GM12891 (cell line): ENCODE measurements around the gene ARID4B.

ENCODE experiments used
- DNase-seq: peaks from one replicate; pipeline ENCODE4 v3.0.0; 2011; ENCODE audit warnings: low spot score; ENCODE audit not compliant: insufficient read length
- FAIRE-seq: peaks from 2 replicates; lab custom pipeline; 2011; peaks lifted over from hg19 to GRCh38; lab: Jason Lieb, UNC
- PAX5 ChIP-seq: IDR thresholded peaks from 2 replicates; pipeline ENCODE4 v1.6.1; 2011; ENCODE audit warnings: low read length, moderate library complexity, mild to moderate bottlenecking; ENCODE audit not compliant: insufficient read depth, severe bottlenecking
- POLR2A ChIP-seq: IDR thresholded peaks from 2 replicates; pipeline ENCODE4 v1.6.1; 2011; ENCODE audit warnings: low read depth, low read length, control low read depth
- POLR2AphosphoS5 ChIP-seq: IDR thresholded peaks from 2 replicates; pipeline ENCODE4 v1.6.1; 2011; ENCODE audit warnings: low read depth, low read length, control low read depth
- POU2F2 ChIP-seq: IDR thresholded peaks from 2 replicates; pipeline ENCODE4 v1.6.1; 2011; ENCODE audit warnings: low read depth, mild to moderate bottlenecking, control low read depth, low read length, moderate library complexity
- SPI1 ChIP-seq: IDR thresholded peaks from 2 replicates; pipeline ENCODE4 v1.6.1; 2011; ENCODE audit warnings: low read depth, low read length, control low read depth
- TAF1 ChIP-seq: IDR thresholded peaks from 2 replicates; pipeline ENCODE4 v1.6.1; 2011; ENCODE audit warnings: low read depth, low read length, control low read depth

Gene ARID4B

DNA sequence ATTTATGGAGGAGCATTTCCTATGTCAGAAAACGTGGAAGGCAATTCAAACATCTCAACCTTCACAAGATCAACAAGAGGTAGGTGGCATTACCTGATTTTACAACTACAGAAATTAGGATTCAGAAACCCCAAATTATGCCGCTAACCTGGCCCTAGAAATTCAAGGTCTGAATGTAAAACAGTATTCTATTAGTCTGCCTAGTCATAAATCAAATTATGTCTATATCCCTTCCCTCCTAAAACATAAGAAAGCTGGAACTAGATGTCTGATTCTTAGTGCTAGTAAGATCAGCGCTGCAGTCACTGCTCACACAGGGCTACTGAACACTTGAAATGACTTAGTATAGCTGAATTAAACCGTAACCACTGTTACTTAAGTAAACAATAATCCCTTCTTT, 200.8 kb downstream of the ARID4B start:
- no peak for FAIRE-seq
- no peak for DNase-seq
- TF ChIP-seq POU2F2 (no peak), TAF1 (no peak), POLR2AphosphoS5 (no peak), SPI1 (no peak), POLR2A (no peak), PAX5 (no peak)

- DNase-seq (no peak), FAIRE-seq (no peak)
- TF ChIP-seq POU2F2 = no peak
- TF ChIP-seq TAF1 = no peak
- TF ChIP-seq PAX5 = no peak
- TF ChIP-seq POLR2AphosphoS5 = no peak
- no peak for TF ChIP-seq SPI1
- TF ChIP-seq POLR2A = no peak
Measured at GRCh38 chr1:235124665-235125064, 203.3 kb downstream of the ARID4B start.

DNA sequence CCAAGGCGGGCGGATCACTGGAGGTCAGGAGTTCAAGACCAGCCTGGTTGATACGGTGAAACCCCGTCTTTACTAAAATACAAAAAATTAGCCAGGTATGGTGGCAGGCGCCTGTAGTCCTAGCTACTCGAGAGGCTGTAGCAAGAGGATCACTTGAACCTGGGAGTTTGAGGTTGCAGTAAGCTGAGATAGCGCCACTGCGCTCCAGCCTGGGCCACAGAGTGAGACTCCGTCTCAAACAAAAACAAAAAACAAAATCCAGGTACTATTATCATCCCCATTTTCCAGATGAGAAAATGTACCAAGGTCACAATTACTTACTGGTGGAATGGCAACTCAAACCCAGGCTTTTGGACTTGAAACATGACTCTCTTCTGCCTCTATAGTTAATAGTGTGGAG, 203.9 kb downstream of the ARID4B start:
- no peak for FAIRE-seq
- TF ChIP-seq SPI1 = no peak
- no peak for TF ChIP-seq POU2F2
- no peak for TF ChIP-seq TAF1
- TF ChIP-seq POLR2AphosphoS5 = no peak
- TF ChIP-seq POLR2A = no peak
- TF ChIP-seq PAX5 = no peak

DNA sequence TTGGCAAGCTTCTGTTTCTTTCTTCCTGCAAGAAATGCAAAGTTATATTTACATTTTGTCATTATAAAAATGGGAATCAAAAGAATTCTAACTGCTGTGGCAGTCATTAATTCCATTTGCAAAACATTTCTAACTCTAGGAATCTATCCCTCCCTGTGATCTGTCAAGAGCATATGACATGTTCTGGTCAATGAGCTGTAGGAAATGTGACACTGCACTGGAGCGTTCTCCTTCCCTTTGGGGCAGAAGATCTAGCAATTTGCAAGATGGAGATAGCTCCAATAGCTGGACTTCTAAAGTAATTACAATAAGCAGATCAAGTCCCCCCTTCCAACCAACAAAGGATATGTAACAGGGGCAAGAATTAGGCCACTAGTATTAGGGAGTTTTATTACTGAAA, 205.6 kb downstream of the ARID4B start:
- TF ChIP-seq SPI1 (no peak), POLR2AphosphoS5 (no peak), POLR2A (no peak), TAF1 (no peak), PAX5 (no peak), POU2F2 (no peak)
- FAIRE-seq (no peak), DNase-seq (no peak)

More for the DNA sequence above, 203.9 kb downstream of the ARID4B start:
- DNase-seq = no peak
